GM11168 (cell line): Measurements from ENCODE around the gene TMTC2.

Source experiments
- in situ Hi-C: fragments of 300-500 bp; cut with MboI; formaldehyde crosslinking; loops from one replicate; pipeline ENCODE4 v1.12.0; 2022; ENCODE audit warnings: low sequenced_read_pairs; ENCODE audit not compliant: unreplicated experiment

The TMTC2 gene

DNA sequence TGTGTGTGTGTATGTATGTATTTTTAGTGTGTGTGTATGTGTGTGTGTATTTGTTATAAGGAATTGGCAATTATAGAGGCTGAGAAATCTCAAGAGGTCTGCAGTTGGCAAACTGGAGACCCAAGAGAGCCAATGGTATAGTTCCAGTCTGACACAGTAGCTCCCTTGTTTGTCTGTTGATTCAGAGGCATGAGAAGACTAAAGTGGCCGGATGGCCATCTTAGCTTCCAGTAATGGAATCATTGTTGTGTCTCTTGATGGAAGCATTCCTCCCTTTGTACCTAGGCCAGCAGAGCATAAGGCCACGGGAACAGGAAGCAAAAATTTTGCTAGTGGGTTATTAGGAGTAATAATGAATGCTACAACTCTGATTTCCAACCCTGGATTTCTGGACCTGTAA lies 460.6 kb downstream of the TMTC2 start:
- in situ Hi-C loops, result no loop called here

DNA sequence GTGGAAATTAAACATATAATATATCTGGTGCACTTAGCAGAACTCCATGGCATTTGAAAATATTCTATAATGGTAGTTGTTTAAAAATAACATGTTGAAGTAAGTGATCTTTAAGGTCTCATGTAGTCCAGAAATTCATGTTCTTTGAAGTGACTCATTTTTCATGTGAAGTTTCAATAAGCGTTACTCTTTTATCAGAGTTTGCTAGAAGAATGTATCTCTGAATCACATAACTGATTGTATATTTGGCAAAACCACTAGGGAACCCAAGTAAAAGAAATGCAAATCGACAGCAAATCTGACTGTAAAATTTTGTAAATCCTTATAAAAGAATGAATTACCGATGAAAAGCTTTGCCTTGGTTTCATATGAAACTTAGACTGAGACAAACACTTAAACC lies 463.3 kb downstream of the TMTC2 start:
- in situ Hi-C loops, result no loop called here

DNA sequence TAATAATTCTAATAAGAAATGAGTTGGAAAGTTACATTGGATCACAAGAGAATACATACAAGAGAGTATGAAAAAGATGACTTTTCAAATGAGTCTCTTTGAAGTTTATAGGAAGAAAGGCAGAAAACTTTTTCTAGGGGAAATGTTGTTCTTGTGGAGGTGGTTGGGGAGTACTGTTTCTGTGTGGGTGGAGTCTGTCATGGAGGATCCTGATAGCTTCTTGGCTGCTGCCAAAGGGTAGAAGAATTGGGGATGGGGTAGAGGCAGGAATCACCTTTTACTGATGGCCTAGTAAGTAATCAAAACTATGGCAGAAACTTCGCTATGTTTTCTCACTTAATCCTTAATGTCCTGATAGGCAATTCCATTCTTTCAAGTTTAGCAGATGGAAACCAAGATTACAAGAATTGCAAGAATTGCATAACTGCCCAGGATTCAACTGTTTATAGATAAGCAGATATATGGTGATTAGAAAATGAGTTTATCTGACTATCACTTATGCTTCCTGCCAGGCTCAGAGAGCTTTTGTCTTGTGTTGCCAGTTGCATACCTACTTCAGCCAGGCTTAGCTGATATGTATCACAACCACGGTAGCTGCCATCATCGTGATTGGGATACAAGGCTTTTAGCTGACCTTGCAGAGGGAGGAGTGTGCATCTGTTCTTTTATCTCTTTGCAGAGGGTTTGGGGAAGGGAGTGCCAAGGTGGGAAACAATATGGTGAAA lies 463.9 kb downstream of the TMTC2 start:
- in situ Hi-C loops, result no loop called here

DNA sequence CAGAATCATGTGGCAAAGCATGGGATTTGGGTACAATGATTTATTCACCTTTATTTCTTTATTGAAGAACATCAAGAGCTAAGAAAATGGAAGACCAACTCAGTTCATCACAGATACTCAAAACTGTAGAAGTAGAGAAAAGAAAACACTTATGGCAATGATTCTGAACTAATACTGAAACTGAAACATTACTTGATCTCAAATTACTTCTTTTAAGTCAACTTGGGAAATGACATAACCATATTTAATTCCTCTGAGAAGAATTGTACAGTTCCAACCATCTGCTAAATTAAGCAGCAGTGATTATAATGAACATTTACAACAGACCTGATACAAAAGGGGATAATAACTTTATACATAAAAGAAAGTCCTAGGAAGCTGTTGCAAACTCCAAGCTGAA lies 466.5 kb downstream of the TMTC2 start:
- in situ Hi-C loops, result no loop called here

DNA sequence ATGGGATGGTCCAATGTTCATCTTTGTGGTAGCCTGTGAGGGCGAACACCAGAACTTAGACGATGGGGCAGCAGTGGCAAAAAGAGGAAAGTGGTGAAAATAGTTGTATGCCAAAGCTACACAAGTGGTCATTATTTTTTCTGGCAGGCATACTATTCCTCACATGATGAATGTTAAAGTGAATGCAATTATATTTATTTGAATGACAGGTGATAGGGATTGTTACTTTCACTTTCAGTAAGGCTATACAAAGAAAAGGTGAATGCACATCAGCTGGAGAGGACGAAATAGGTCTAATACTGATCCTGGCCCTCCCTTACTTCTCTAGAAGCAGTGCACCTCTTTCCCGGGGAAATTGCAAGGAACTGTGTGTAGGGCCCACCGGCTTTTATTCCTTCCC lies 470.1 kb downstream of the TMTC2 start:
- in situ Hi-C loops, result no loop called here

DNA sequence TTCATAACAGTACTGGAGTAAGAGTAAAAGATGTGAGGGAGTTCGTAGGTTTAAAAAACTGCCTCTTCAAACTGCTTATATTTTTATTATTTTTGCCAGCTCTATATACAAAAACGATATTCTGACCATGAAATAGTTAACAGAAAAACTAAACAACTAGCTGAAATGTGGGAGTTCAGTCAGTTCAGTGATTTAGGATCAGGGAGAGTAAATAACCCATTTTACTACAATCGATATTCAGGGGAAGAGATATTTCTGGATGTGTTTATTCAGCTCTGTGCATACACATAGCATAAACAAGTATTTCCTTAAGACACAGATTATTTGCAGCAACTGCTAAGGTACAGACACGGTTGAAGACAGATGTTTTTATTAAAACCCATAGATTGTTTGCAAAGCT lies 470.9 kb downstream of the TMTC2 start:
- in situ Hi-C loops, result no loop called here

DNA sequence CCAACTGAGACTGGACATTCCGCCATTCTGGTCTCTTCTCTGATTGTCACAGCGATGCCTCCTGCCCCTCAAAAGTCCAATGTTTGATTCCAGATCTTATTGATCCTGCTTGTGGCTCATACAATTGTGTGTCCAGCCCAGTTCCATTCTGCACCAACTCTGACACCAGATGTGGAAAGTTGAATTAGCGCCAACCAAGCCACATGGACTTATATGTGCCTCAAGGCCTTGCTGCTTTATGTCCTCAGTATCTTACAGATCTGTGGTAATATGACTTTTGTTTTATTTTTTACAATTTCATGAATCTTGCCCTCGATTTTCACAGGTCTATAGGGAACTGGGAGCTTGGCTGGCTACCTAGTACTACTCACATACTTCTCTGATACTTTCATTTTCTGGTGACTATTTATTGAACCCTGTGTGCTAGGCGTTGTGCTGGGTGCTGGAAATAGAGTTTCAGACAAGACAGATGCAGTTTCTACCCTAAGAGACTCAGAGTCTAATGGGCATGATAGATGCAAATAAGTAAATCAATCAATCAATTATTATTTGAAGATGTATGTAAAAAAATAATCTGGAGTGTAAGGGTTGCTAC lies 472.0 kb downstream of the TMTC2 start:
- in situ Hi-C loops, result no loop called here

DNA sequence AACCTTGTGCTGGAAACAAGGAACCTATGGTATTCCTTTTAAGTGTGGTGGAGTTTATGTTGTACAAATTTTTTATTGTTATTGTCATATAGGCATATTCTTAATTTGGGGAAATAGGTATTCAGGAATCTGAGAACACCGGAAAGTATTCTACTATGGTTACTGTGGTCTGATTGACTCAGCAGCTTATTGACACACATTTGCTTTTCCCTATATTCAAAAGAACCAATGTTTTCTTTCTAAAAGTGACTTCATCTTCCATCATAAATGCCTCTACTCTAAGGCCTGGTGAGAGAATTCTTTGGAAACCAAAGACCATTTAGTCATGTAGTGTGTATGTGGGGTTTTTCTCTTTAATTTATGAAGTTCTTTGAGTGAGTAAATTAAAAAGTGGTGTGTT lies 474.8 kb downstream of the TMTC2 start:
- in situ Hi-C loops, result no loop called here

DNA sequence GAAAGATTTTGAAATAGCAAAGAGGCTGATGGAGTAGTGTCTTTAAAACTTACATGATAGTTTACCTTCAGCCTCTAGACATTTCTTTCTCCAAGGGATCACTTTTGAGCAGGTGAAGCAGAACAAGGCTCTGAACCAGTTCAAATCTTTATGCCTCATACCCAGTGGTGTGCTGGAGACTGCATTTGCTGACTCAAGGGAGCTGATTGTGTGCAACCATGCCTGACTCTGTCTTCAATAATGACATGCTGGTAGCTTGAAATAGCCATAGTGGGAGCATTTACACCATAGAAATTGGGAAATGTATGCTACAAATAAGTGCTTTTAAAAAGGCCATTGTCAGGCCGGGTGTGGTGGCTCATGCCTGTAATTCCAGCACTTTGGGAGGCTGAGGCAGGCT lies 482.0 kb downstream of the TMTC2 start:
- in situ Hi-C loops, result no loop called here

DNA sequence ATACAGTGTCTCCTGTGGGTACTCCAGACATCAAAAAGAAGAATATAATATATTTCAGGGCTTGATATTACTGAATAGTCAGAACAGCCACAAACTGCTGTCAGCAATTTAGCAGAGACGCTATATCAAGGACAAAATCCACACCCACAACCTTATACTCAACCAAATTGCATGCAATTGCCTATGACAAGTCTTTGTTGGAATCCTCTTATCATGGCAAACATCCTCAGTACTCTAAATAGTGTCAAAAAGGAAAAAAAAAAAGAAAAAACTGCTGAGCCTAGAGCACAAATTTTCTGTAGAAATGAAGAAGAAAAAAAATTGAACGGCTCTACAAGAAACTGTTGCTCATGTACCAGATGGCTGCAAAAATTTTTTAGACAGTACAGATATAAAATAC lies 485.7 kb downstream of the TMTC2 start:
- in situ Hi-C loops, result no loop called here

DNA sequence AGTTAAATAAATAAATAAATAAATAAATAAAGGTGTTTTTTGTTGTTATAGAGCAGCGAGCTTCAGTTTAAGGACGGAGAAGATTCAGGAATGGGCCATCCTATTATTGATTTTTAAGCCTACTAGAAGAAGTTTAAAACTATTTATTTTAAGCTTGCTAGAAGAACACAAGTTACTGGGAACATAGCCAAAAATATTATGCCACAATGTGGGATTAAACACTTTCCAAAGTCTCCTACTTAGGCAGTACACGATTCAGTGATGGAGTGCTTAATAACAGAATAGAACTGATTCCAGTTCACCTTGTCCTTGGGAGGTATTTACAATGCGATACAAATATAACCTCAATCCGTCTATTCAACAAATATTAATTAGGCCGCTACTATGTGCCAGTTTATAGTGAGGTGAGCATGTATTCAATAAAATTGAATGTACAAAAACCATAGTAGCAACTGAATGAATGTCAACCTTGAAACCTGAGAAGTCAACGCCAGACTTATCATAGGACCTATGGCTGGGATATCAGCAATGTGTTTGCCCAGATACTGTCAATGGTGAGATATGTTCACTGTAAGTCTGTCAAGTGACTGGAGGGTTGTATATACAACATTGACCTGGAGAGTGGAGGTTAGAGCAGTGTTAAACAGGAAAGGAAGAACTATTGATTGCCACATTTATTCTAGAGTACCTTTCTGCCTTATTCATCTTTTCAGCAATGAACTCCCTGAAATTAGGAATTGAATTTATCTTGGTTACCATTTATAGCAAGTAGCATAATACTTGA lies 486.4 kb downstream of the TMTC2 start:
- in situ Hi-C loops, result no loop called here

DNA sequence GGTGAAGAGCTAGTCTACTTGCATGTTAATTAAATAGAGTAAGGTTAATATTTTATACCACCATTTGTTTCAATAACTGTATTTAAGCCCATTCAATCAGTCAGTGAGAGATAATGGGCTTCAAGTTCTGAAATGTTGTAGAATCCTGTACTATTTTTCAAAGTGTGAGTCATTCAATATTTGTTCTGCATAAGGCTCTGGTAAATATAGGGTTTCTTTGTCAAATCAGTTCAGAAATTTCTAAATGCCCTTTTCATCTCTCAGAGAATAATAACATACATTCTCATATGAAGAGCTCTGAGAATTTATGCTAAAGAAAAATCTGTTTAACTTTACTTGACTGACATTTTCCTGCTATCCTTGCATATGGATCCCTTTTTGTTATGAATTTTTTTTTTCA lies 493.3 kb downstream of the TMTC2 start:
- in situ Hi-C loops, result no loop called here

DNA sequence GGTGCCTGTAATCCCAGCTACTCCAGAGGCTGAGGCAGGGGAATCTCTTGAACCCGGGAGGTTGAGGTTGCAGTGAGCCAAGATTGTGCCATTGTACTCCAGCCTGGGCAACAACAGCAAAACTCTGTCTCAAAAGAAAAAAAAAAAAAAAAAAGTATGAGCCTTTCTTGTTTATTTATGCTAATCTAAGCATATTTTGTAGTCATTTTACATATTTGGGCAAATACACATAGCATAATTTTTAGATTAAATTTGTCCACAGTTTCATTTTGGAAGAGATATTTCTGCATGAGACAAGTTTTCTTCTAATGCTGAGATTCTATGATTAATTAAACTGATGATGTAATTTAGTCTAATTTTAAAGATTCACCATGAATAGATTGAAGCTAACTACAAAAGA lies 494.4 kb downstream of the TMTC2 start:
- in situ Hi-C loops, result no loop called here

DNA sequence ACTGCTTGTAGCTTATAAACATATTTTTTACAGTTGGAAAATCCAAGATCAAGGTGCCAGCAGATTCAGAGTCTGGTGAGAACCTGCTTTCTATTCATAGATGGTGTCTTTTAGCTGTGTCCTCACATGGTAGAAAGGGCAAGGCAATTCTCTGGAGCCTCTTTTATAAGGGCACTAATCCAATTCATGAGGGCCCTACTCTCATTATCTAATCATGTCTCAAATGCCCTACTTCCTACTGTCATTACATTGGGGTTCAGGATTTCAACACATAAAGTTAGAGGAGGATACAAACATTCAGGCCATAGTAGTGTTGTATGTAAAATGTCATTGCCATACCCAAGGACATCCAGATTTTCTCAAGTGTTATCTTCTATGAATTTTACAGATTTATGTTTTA lies 496.4 kb downstream of the TMTC2 start:
- in situ Hi-C loops, result no loop called here
